ENCODE measurements around the gene PKD1. TPM values are rescaled to one million over a fixed set of nuclear protein-coding genes. Genes with fewer than 3 reads are reported as not detected.
A peak's percentile ranks its signal among the peaks of the same experiment; 100 is the strongest.

PKD1 gene
- total and polyA plus RNA-seq, 7 donors = 10.6 to 372 (median 81.6) TPM

- Histone ChIP-seq H3K4me3 (no peak overlapping the region), H3K36me3 (peaks cover 67 to 90% (median 80%) of the 10 kb centered on the region in 4 donors), H3K4me1 (peaks cover 0 to 18% (median 13%) of the 10 kb centered on the region in 4 donors), H3K27ac (peak overlapping the region in 1 of 4 donors; percentile 25), H3K27me3 (no peaks in the 10 kb centered on the region), H3K9me3 (no peaks in the 10 kb centered on the region)
- 81 to 88% methylated on average over 25 of the region's 25 CpGs for WGBS, 2 donors
- DNase-seq = no peak
- peak in 1 of 4 donors; percentile 8 for TF ChIP-seq POLR2AphosphoS5 (IDR thresholded peaks at IDR 0.05)
- TF ChIP-seq CTCF (IDR thresholded peaks at IDR 0.05) = no peak
- no peak for TF ChIP-seq POLR2A (IDR thresholded peaks at IDR 0.05)
- intact Hi-C loops (cut with DNase I) = no loop called here
Observed at GRCh38 chr16:2096853-2097595, 38.7 kb downstream of the PKD1 start.

- Histone ChIP-seq H3K9me3 (no peaks in the 10 kb centered on the region), H3K36me3 (peaks cover 69 to 89% (median 80%) of the 10 kb centered on the region in 4 donors), H3K27me3 (no peaks in the 10 kb centered on the region), H3K4me3 (no peak overlapping the region), H3K27ac (peak overlapping the region in 1 of 4 donors; percentile 10), H3K4me1 (peaks cover 0 to 25% (median 22%) of the 10 kb centered on the region in 4 donors)
- TF ChIP-seq EP300 (IDR thresholded peaks at IDR 0.05) (no peak), POLR2A (IDR thresholded peaks at IDR 0.05) (no peak), CTCF (IDR thresholded peaks at IDR 0.05) (no peak), POLR2AphosphoS5 (IDR thresholded peaks at IDR 0.05) (no peak)
- 96 to 97% methylated on average over 23 of the region's 23 CpGs for WGBS, 2 donors
- intact Hi-C loops (cut with DNase I) = no loop called here
- DNase-seq = no peak
Observed at GRCh38 chr16:2095918-2096582, 39.6 kb downstream of the PKD1 start.

GRCh38 chr16:2095315-2095853 is 40.3 kb downstream of the PKD1 start:
- 96 to 98% methylated on average over 26 of the region's 26 CpGs for WGBS, 2 donors
- H3K4me3 ChIP-seq = no peak overlapping the region
- intact Hi-C loops (cut with DNase I) = no loop called here
- no peak for DNase-seq
- H3K36me3 ChIP-seq = peaks cover 67 to 88% (median 79%) of the 10 kb centered on the region in 4 donors
- H3K9me3 ChIP-seq = no peaks in the 10 kb centered on the region
- H3K4me1 ChIP-seq = peaks cover 0 to 25% (median 22%) of the 10 kb centered on the region in 4 donors
- no peaks in the 10 kb centered on the region for H3K27me3 ChIP-seq
- TF ChIP-seq EP300 (IDR thresholded peaks at IDR 0.05) (no peak), POLR2AphosphoS5 (IDR thresholded peaks at IDR 0.05) (no peak), CTCF (IDR thresholded peaks at IDR 0.05) (no peak), POLR2A (IDR thresholded peaks at IDR 0.05) (no peak)
- H3K27ac ChIP-seq = peak overlapping the region in 1 of 4 donors; percentile 10

GRCh38 chr16:2093793-2094192 is 41.9 kb downstream of the PKD1 start:
- H3K27me3 ChIP-seq = no peaks in the 10 kb centered on the region
- no peak for DNase-seq
- peaks cover 74 to 89% (median 81%) of the 10 kb centered on the region in 4 donors for H3K36me3 ChIP-seq
- TF ChIP-seq POLR2A (IDR thresholded peaks at IDR 0.05) (no peak), EP300 (IDR thresholded peaks at IDR 0.05) (no peak), CTCF (IDR thresholded peaks at IDR 0.05) (no peak), POLR2AphosphoS5 (IDR thresholded peaks at IDR 0.05) (no peak)
- 82 to 89% methylated on average over 15 of the region's 15 CpGs for WGBS, 2 donors
- peak overlapping the region in 1 of 4 donors; percentile 84 for H3K27ac ChIP-seq
- H3K4me3 ChIP-seq = no peak overlapping the region
- peaks cover 0 to 25% (median 22%) of the 10 kb centered on the region in 4 donors for H3K4me1 ChIP-seq
- no peaks in the 10 kb centered on the region for H3K9me3 ChIP-seq
- intact Hi-C loops (cut with DNase I) = no loop called here

Data from sigmoid colon (tissue), 7 donors.